ENCODE results near the gene PRDM11.

DNA sequence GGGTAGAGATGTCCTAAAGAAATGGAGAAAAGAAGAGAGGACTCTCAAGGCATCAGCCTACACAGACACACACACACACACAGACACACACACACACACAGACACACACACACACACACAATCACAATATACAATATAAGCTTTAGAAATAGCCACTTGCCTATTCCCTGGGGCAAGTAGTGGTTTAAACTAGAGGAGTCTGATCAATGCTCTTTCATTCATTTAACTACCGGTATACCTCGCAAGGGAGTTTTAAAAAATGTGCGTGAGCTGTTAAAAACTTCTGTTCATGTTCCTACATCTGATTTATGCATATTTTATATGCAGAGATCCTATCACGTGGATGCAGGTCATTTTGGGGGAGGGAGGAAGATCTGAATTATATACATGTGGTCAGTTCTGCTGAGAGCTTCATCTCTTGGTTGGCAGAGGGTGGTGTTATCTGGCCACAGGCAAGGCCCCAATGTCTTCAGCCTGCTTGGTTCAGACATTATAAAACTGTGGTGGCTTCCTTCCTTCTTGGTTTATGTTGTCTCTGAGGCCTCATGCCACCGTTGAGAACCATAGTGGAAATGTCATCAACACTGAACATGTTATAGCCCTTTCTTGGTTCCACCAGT lies 83.1 kb downstream of the PRDM11 start:
- no peak for TF ChIP-seq POLR2AphosphoS5 (IDR thresholded peaks at IDR 0.05; ENCODE audit: low read depth, low read length)
- TF ChIP-seq, protein P1, sequence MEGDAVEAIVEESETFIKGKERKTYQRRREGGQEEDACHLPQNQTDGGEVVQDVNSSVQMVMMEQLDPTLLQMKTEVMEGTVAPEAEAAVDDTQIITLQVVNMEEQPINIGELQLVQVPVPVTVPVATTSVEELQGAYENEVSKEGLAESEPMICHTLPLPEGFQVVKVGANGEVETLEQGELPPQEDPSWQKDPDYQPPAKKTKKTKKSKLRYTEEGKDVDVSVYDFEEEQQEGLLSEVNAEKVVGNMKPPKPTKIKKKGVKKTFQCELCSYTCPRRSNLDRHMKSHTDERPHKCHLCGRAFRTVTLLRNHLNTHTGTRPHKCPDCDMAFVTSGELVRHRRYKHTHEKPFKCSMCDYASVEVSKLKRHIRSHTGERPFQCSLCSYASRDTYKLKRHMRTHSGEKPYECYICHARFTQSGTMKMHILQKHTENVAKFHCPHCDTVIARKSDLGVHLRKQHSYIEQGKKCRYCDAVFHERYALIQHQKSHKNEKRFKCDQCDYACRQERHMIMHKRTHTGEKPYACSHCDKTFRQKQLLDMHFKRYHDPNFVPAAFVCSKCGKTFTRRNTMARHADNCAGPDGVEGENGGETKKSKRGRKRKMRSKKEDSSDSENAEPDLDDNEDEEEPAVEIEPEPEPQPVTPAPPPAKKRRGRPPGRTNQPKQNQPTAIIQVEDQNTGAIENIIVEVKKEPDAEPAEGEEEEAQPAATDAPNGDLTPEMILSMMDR (IDR thresholded peaks at IDR 0.05): no peak
- no peak for TF ChIP-seq REST (IDR thresholded peaks at IDR 0.05; ENCODE audit: insufficient read depth in 1 of 2, low read depth in 2 of 2, low read length in 1 of 2)
- no peak for TF ChIP-seq SIN3A (IDR thresholded peaks at IDR 0.05; ENCODE audit: borderline replicate concordance, insufficient read depth, low read depth, low read length)
- no peak for TF ChIP-seq TCF7L2 (IDR thresholded peaks at IDR 0.05; ENCODE audit: low read depth, low read length)
